HG03575 (cell line): ENCODE data around the gene C1QTNF6.

ENCODE experiments used
- ATAC-seq: cut with Tn5 transposase; IDR thresholded peaks from one replicate; pipeline ENCODE4 v1.9.1; 2021; ENCODE audit not compliant: unreplicated experiment, insufficient number of reproducible peaks, low FRiP score; ENCODE audit errors: extremely low read depth

The C1QTNF6 gene

DNA sequence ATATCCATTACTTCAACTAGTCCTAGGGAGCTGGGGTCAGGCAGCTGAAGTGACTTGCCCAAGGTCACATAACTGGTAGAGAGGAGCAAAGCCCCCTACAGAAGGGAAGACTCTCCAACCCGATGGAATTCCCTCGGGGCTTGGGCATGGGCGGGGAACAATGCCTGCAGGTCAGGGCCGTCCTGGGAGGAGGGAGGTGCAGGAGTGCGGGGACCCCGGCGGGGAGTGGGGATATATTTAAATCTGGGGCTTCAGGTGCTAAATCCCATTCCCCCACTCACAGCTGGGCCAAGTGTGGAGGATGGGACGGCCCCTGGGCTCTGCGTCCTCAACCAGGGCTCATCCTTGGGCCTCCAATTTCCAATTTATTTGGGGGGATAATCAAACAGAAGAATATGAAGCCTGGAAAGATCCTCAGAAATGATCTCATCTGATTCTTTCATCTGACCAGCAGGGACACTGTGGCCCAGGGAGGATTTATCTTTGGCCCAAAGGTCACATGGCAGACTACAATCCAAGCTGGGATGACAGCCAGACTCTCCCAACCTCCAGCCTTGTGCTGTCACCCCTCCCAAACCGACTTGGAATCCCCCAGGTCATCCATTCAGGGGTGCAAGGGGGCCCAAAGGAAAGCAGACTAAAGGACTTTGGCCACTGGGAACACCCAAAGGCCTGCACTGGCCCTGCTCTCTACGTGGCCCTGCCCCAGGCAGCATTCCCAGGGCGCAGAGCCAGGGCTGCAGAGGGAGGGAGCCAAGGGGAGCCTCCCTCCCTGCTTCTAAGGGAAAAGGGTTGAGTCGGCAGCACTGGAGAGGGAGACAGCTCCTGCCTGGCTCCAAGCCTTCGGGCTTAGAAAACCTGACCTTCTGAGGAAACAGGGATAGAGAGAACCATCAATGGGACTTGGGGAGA is 8.7 kb upstream of the C1QTNF6 start:
- no peak for ATAC-seq

DNA sequence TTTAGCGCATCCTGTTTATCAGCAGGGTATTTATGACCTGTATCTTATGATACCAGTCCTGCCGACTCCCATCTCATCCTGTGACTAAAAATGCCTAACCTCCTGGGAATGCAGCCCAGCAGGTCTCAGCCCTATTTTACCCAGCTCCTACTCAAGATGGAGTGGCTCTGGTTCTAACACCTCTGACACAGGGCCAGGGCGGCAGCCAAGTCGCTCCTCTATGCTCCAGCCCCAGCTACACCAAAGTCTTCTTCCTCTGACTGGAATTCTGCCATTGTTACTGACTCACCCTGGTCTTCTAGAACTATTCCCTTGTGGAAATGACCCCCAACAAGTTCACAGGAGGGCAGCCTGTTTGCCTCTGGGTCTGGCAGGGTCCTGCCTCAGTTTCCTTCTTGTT is 7.9 kb upstream of the C1QTNF6 start:
- ATAC-seq, result no peak

DNA sequence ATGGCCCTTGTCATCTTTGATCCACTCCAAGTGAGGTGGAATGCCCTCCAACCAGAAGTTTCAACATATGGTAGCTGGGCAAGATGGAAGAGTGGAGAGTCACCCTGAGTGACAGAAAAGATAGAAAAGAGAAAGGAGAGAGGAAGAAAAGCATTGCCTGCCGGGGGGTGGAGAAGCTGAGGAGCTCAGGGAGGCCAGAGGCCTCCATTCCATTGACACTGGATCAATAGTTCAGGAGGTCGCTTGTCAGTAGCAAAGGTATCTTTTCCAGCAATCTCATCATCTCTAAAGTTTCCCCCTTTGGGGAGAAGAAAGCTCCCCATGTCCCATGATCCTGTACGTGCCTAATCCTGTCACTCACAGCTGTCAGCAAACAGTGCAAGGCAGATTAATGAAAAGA is 6.7 kb upstream of the C1QTNF6 start:
- ATAC-seq, result no peak

DNA sequence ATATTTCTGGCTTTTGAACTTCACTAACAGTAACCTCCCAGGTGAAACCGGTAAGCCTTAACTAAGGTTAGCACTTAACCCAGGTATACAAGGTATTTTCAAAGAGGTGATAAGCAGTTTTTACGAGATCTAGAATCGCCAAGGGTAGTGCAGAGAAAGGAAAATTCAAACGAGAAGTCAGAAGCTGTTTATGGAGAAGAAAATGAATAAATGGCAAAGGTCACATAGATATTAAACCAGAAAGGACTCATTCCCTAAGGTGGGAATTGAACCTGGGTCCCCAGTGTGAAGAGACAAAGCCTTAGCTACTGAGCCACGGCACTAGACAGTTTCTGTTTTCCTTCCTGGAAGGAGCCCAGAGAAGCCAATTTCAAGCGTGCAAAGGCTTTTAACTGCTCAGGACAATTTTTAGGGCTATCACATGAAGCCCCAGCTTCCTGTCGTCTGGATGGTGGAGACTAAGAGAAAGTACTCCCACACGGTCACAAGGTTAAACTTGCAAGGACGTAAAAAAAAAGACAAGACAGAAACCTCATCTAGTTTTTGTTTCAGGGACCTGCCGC is 5.7 kb upstream of the C1QTNF6 start:
- ATAC-seq, result no peak

DNA sequence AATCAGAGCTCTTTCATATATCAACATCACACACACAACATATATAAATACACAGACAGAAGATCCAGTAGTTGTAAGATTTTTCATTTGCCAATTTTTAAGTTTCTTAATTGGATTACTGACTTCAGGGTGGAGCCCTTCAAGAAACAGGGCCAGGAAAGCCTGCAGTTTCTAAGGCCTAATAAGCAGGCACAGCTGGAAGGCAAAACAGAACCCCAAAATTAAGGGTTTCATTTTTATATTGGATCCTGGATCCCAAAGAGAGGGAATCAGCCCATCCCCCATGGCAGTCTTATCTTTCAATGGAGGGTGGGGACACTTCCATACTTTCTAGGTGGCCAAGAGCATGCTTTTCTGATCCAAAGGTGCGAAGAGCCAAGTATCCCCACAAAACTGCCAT is 4.7 kb upstream of the C1QTNF6 start:
- no peak for ATAC-seq

DNA sequence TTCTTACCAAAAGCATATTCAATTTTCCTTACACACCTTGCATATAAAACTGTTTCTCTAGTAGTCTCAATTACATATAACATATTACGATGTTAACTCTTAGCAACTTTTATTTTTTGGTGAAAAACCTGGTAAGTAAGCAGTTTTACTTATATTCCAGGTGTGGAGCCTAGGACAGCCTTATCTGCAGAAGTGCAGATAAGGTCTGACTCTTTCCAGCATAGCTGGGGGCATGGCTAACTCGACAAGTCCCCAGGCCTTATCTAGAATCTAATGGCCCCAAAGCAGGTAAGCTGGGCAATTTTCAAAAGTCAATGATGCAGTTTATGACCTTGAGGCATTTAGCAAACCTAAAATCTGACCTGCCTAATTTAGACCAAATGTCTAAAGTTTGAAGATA is 4.2 kb upstream of the C1QTNF6 start:
- no peak for ATAC-seq

DNA sequence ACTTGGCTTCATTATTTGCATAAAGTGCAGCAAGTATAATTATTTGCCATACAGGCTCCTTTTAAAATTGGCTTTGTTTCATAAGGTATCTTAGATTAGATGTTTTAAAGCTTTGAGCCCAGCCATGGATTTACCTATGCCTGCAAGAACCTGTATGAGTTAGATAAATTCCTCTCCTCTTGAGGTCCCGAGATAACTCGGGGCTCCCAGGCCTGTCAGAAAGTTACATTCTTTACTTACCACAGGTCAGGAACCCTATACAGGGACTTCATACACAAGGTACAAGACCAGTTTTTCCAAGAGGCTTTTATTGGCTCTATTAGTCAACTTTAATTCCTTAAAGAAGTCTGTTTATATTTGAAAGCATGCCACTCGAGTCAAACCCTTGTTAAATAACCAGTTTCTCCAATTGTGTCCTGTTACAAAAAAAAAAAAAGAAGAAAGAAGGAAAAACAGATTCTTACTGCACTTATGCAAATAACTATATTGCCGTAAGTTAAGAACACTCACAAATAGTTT is 2.3 kb upstream of the C1QTNF6 start:
- no peak for ATAC-seq

DNA sequence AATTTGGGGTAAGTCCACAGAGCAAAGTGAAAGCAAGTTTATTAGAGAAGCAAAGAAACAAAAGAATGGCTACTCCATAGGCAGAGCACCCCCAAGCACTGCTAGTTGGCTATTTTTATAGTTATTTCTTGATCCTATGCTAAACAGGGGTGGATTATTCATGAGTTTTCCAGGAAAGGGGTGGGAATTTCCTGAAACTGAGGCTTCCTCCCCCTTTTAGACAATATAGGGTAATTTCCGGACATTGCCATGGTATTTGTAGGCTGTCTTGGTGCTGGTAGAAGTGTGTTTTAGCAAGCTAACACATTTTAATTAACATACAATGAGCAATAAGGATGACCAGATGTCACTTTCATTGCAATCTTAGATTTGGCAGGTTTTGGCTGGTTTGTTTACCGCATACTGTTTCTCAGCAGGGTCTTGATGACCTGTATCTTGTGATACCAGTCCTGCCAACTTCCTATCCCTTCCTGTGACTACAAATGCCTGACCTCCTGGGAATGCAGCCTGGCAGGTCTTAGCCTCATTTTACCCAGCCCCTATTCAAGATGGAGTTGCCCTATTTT is 937 bp upstream of the C1QTNF6 start:
- no peak for ATAC-seq

DNA sequence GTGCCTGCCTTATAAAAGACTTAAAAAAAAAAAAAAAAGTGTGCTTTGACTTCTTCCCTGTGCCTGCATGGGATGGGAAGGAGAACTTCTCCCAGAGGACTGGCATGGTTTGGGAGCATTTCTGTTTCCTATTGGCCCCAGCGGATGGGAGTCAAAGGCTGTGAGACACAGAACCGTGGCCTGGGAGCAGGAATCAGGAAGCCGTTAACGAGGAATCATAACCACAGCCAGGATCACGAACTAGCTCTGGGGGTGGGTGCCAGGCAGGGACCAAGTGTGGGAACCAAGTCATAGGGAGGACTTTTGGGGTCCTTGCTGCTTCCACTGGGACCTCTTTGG is 526 bp downstream of the C1QTNF6 start:
- ATAC-seq, result no peak

DNA sequence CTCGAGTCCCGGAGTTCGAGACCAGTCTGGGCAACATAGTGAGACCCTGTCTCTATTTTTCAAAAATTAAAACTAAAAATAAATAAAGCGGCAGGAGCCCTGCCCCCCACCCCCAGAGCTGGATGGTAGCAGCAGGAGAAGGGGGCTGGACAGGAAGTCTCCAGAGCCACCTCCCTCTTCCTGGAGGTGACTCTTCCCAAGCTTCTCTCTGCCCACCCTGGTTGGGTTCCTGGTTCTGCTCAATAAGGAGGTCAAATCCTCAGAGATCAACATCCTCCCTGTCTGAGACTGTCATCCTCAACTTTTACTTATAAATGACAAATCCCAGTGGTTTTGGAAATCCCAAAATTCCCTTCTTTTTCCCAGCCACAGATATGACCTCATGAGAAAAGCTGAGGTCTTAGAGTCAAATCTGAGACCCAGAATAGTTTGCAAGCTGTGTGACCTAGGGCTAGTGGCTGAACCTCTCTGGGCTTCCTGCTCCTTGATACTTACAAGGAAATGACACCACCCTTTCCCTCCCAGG is 987 bp downstream of the C1QTNF6 start:
- ATAC-seq, result no peak

DNA sequence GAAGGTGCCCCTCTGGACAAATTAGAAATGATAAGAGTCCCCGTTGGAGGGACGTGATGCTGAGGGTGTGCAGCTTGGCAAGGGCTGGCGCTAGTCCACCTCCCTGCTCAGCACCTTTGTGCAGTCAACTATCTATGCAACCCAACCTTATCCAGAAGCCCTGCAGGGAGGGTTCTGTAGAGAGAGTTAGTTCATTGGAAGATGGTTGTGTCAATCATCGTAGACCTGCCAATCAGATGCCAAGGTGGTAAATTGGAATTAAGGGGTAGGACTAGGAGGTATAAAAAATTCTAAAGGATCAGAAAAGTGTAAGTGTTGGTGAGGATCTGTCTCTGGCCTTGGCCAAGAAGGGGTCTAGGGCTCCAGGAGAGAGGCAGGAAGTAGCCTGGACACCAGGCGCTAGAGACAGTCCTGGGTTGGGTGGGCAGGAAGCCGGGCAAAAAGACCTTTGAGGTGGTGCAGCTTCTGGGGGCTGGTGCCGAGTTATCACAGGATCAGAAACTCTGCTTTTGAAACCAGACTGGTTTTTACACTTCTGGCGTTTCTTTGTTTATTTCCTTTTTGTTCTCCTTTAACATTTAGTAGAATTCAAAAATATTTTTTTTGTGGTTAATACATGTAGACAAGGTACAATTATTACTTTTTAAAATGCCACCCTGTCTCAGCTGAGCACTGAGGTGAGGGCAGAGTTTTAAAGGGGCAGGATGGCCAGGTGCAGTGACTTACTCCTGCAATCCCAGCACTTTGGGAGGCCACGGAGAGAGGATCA is 1.6 kb downstream of the C1QTNF6 start:
- ATAC-seq, result no peak

DNA sequence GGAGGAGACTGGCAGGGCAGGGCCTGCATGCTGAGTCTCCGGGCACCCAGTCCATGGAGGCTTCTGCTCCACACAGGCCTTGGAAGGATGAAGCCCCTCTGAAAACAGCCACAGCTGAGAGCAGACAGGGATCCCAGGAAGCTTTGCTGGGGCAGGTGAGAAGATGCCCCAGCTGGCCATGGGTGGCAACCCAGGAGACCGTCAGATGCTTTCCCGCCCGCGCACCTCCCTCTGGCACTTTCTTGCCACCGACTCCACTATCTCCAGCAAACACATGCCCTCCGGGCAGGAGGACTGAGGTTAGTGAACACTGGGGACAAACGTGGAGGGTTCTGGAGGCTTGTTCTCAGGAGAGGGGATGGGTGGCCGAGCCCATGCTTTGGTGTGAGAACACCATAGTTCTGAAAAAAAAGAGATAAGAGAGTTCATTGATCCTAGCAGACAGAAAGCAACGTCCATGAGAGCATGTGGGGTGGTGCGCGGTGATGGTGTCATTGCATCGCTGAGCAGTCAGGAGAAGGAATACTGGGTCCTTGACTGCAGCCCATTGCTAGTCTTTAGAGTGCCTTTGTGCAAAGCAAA is 2.3 kb downstream of the C1QTNF6 start:
- no peak for ATAC-seq

DNA sequence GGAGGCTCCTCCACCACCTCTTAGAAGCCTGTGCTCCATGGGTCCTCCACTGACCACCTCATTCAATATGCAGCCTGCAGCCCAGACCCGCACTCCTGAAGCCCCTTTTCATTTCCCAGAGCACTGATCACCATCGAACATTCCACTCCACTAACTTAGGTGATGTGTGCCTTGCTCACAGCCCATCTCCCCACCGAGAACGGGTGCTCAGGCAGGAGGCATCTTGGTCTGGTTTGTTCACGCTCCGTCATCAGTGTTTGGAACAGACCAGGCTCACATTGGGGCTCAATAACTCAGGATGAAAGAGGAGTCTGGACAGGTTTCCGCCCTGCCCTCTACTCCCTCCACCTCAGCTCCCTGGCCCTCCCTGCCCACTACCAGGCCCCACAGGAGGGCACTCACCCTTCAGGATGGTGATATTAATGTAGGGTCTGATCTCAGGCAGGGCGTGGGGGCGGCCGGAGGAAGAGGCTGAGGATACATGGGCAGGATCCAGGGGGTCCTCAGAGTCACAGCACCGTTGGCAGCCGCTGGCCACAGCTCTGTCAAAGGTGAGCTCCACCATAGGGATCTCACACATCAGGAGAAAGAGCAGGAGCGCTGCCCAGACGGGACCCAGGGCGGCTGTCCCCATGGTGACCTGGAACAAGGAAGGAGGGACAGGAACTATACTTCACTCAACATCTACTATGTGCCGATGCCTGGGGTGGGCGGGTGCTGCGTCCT is 3.1 kb downstream of the C1QTNF6 start:
- no peak for ATAC-seq

DNA sequence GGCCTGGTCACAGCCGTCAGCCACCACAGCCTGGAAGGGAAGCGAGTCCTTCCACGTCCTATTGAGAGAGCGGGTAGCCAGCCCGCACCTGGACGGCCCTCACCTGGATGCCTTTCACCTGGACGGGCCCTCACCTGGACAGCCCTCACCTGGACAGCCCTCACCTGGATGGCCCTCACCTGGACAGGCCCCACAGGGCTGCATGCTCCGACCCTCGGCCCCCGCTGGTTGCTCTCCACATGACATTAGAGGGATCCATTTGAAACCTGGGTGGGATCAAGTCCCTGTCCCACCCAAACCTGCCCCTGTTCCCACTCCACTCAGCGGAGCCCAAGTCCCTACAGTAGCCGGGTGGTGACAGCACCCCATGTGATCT is 3.7 kb downstream of the C1QTNF6 start:
- no peak for ATAC-seq

DNA sequence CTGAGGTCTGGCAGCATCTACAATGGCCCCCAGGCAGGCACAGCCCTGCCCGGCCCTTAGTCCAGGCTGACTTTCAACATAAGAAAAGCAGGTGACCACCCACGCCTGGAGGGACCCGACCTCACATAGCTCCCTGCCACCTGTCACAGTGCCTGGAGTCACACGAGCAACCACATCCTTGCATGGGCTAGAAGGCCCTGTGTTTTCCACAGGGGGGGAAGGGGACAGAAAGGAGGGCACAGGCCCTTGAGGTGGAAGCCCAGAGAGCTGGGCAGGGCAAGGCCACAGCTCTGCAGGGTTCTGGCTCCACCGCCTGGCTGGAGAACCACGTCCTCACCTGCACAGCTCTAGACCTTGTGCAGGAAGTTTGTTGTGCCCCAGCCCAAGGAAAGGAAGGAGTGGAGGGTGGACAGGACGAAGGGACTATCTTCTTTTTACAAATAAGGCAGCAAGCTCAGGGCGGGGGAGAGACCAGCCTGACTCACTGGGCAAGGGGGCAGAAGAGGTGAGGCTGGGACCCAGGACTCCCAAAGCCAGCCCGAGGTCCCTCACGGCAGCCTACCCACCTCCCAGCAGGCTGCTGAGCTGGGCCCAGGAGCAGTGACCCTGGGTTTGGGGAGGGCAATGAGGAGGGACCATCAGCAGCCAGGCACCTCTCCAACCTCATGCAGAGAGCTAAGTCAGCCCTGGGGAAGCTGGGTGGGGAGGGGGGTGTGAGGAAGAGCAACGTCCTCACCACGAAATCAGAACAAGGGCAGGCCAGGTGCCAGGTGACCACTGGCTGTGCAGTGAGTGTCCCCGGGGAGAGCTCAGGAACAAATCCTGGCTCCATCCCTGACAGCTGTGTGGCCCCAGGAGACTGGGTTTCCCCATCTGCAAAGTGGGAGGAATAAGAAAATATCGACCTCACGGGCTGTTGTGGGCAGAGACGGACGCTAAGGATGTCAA is 4.3 kb downstream of the C1QTNF6 start:
- no peak for ATAC-seq

DNA sequence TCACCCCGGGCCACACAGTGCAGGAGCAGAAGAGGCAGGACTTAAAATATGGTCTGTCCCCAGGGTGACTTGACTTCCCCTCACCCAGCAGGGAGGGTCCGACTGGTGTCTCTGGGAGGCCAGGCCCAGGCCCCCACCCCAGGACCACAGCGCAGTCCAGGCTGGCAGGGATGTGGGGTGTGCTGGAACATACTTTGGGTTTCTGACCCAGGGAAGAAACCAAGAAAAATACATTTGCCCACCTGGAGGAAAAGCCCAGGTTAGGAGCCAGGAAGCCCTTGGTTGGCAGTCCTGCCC is 5.2 kb downstream of the C1QTNF6 start:
- ATAC-seq, result no peak

DNA sequence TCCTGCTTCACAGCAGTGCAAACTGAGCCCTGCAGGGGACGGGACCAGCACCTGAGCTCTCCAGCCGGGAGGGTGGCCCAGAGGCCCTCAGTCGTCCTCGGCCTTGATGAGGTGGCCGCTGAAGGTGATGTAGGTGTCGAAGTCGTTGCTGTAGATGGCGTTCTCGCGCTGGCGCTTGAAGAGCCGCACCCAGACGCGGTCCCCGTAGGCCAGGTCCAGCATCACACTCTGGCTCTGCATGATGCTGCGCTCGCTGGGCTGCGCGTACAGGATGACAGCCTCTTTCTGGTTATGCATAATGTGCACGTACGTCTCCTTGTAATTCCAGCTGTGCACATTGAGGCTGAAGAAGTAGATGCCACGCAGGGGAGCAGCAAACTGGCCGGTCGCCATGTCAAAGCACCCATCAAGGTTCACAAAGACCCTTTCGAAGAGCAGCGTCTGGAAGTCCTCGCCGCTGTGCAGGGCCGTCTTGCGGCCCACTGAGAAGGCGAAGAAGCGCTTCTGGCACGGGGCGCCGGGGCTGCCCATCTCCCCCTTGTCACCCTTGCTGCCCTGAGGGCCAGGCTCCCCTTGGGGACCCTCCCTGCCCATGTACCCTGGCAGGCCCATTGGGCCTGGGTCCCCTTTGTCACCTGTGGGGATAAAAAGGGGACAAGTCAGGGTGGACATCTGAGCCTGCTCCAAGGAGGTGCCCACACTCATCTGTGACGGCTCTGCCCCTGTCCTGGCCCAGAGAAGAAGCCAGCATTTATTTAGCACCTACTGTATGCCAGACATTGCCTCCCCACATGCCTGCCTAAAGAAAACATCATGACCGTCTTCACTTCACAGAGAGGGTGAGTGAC is 5.7 kb downstream of the C1QTNF6 start:
- ATAC-seq, result no peak
